Endodermal cell (in vitro differentiated cells): Measurements from ENCODE around the gene C1orf210. TPM values are rescaled to one million over a fixed set of nuclear protein-coding genes. Genes with fewer than 3 reads are reported as not detected.

Experiments
- DNase-seq: peaks from one replicate; pipeline ENCODE4 v3.0.0-alpha.2; 2017
- H3K27ac ChIP-seq: 2 replicates; pipeline ENCODE4 v1.5.1; 2013; ENCODE audit warnings: mild to moderate bottlenecking, low read depth, low read length, moderate library complexity
- H3K27me3 ChIP-seq: 2 replicates; pipeline ENCODE4 v1.6.1; 2013; ENCODE audit warnings: mild to moderate bottlenecking, low read length, moderate library complexity; ENCODE audit not compliant: insufficient read depth, control insufficient read depth, poor library complexity, severe bottlenecking
- H3K36me3 ChIP-seq: 2 replicates; pipeline ENCODE4 v1.7.0; 2013; ENCODE audit warnings: mild to moderate bottlenecking, low read length, moderate library complexity; ENCODE audit not compliant: control insufficient read depth, insufficient read depth
- H3K4me1 ChIP-seq: one replicate; pipeline ENCODE4 v1.7.0; 2013; ENCODE audit warnings: low read length; ENCODE audit not compliant: control insufficient read depth, insufficient read depth
- H3K4me3 ChIP-seq: 2 replicates; pipeline ENCODE4 v1.5.1; 2013; ENCODE audit warnings: mild to moderate bottlenecking, low read length, moderate library complexity
- H3K9ac ChIP-seq: 2 replicates; pipeline ENCODE4 v1.6.1; 2013; ENCODE audit warnings: mild to moderate bottlenecking, low read length, moderate library complexity; ENCODE audit not compliant: poor library complexity, severe bottlenecking; ENCODE audit errors: extremely low read depth
- H3K9me3 ChIP-seq: 2 replicates; pipeline ENCODE4 v1.6.1; 2013; ENCODE audit warnings: mild to moderate bottlenecking, low read length, moderate library complexity; ENCODE audit not compliant: control insufficient read depth
- H3K27ac Mint-ChIP-seq: 2 replicates; pipeline ENCODE4 v1.8.0; 2020; ENCODE audit warnings: mixed read lengths
- H3K27me3 Mint-ChIP-seq: 2 replicates; pipeline ENCODE4 v1.8.0; 2021; ENCODE audit warnings: mild to moderate bottlenecking, mixed read lengths; ENCODE audit not compliant: insufficient read depth
- H3K36me3 Mint-ChIP-seq: 2 replicates; pipeline ENCODE4 v1.8.0; 2020; ENCODE audit warnings: low read depth, mixed read lengths
- H3K4me1 Mint-ChIP-seq: 2 replicates; pipeline ENCODE4 v1.8.0; 2020; ENCODE audit warnings: mixed read lengths
- H3K4me3 Mint-ChIP-seq: 2 replicates; pipeline ENCODE4 v1.8.0; 2020; ENCODE audit warnings: mild to moderate bottlenecking, moderate library complexity, mixed read lengths
- H3K9me3 Mint-ChIP-seq: 2 replicates; pipeline ENCODE4 v1.8.0; 2020; ENCODE audit warnings: mild to moderate bottlenecking, mixed read lengths
- WGBS, 2 experiments: methylation state at CpG; one replicate each; pipeline versions ENCODE4 v1.1.5 to v1.1.7; 2013; ENCODE audit warnings: missing lambda C conversion rate in 2 of 2, mixed read lengths in 1 of 2; ENCODE audit not compliant: insufficient coverage in 1 of 2, insufficient read length in 1 of 2; 5-methylcytosine and 5-hydroxymethylcytosine counted together
- total RNA-seq, 2 donors: library from RNA; stranded (reverse); fragmentation: NEBNext Ultra II Directional in 1 of 2; extraction: Animal tissue kit (Norgen Biotek cat#: 25700) in 1 of 2; gene quantifications; 2 replicates in 1 of 2; 3 replicates in 1 of 2; pipeline ENCODE4 v1.2.1, GENCODE V29; 2021
- TF ChIP-seq, protein P1 (sequence below): fragments of 200-600 bp; sonication (generic); conservative IDR thresholded peaks from 2 replicates; pipeline ENCODE4 v1.5.0; 2021; ENCODE audit warnings: antibody characterized with exemption, mild to moderate bottlenecking

The C1orf210 gene
- total RNA-seq, 2 donors from 2014 or later: 9.7 to 17.9 TPM

DNA sequence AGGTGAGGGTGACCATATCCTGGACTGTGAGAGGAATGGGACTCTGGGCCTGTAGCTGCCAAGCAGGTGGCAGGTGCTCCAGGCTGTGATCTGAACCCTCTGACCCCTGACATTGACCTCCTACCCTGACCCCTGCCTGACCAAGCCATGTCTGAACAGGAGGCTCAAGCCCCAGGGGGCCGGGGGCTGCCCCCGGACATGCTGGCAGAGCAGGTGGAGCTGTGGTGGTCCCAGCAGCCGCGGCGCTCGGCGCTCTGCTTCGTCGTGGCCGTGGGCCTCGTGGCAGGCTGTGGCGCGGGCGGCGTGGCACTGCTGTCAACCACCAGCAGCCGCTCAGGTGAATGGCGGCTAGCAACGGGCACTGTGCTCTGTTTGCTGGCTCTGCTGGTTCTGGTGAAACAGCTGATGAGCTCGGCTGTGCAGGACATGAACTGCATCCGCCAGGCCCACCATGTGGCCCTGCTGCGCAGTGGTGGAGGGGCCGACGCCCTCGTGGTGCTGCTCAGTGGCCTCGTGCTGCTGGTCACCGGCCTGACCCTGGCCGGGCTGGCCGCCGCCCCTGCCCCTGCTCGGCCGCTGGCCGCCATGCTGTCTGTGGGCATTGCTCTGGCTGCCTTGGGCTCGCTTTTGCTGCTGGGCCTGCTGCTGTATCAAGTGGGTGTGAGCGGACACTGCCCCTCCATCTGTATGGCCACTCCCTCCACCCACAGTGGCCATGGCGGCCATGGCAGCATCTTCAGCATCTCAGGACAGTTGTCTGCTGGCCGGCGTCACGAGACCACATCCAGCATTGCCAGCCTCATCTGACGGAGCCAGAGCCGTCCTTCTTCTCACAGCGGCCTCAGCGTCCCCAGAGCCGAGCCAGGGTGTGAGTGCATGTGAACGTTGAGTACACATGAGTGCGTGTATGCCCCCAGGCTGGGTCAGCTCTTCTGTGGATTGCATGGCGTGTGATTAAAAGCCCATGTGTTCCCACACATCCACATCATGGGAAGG is 12.5 kb downstream of the C1orf210 start:
- H3K4me3 ChIP-seq: no peak overlapping the region
- H3K27me3 Mint-ChIP-seq: peaks cover 3% of the 10 kb centered on the region
- no peaks in the 10 kb centered on the region for H3K9me3 Mint-ChIP-seq
- H3K36me3 Mint-ChIP-seq: peaks cover 15% of the 10 kb centered on the region
- H3K4me3 Mint-ChIP-seq: no peak overlapping the region
- no peak overlapping the region for H3K27ac ChIP-seq
- peak; percentile 21 for DNase-seq
- no peaks in the 10 kb centered on the region for H3K27me3 ChIP-seq
- WGBS, 2 experiments: 94 to 95% methylated on average over 43 to 46 of the region's 46 CpGs
- H3K36me3 ChIP-seq: no peaks in the 10 kb centered on the region
- no peak overlapping the region for H3K27ac Mint-ChIP-seq
- TF ChIP-seq, protein P1, sequence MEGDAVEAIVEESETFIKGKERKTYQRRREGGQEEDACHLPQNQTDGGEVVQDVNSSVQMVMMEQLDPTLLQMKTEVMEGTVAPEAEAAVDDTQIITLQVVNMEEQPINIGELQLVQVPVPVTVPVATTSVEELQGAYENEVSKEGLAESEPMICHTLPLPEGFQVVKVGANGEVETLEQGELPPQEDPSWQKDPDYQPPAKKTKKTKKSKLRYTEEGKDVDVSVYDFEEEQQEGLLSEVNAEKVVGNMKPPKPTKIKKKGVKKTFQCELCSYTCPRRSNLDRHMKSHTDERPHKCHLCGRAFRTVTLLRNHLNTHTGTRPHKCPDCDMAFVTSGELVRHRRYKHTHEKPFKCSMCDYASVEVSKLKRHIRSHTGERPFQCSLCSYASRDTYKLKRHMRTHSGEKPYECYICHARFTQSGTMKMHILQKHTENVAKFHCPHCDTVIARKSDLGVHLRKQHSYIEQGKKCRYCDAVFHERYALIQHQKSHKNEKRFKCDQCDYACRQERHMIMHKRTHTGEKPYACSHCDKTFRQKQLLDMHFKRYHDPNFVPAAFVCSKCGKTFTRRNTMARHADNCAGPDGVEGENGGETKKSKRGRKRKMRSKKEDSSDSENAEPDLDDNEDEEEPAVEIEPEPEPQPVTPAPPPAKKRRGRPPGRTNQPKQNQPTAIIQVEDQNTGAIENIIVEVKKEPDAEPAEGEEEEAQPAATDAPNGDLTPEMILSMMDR: no peak
- H3K9ac ChIP-seq: no peak overlapping the region
- H3K9me3 ChIP-seq: no peaks in the 10 kb centered on the region
- H3K4me1 ChIP-seq: no peaks in the 10 kb centered on the region
- peaks cover 27% of the 10 kb centered on the region for H3K4me1 Mint-ChIP-seq

GRCh38 chr1:43272161-43272560 is 13.2 kb downstream of the C1orf210 start:
- no peak overlapping the region for H3K27ac ChIP-seq
- Mint-ChIP-seq H3K9me3 (no peaks in the 10 kb centered on the region), H3K27ac (no peak overlapping the region), H3K4me3 (peak overlapping the region; percentile 72), H3K27me3 (peaks cover 8% of the 10 kb centered on the region), H3K36me3 (peaks cover 12% of the 10 kb centered on the region), H3K4me1 (peaks cover 26% of the 10 kb centered on the region)
- no peaks in the 10 kb centered on the region for H3K27me3 ChIP-seq
- H3K9ac ChIP-seq: no peak overlapping the region
- no peak overlapping the region for H3K4me3 ChIP-seq
- no peaks in the 10 kb centered on the region for H3K36me3 ChIP-seq
- 91 to 95% methylated on average over 6 to 9 of the region's 9 CpGs for WGBS, 2 experiments
- no peaks in the 10 kb centered on the region for H3K4me1 ChIP-seq
- no peaks in the 10 kb centered on the region for H3K9me3 ChIP-seq
- DNase-seq: peak; percentile 26
- TF ChIP-seq, protein P1: no peak

GRCh38 chr1:43271186-43272118 is 13.9 kb downstream of the C1orf210 start:
- H3K27me3 Mint-ChIP-seq: peaks cover 12% of the 10 kb centered on the region
- peaks cover 19% of the 10 kb centered on the region for H3K4me1 Mint-ChIP-seq
- Histone ChIP-seq H3K36me3 (no peaks in the 10 kb centered on the region), H3K27ac (no peak overlapping the region), H3K4me3 (no peak overlapping the region), H3K4me1 (no peaks in the 10 kb centered on the region), H3K27me3 (no peaks in the 10 kb centered on the region), H3K9ac (no peak overlapping the region), H3K9me3 (no peaks in the 10 kb centered on the region)
- H3K9me3 Mint-ChIP-seq: peaks cover 4% of the 10 kb centered on the region
- H3K4me3 Mint-ChIP-seq: peak overlapping the region; percentile 72
- H3K36me3 Mint-ChIP-seq: peaks cover 12% of the 10 kb centered on the region
- 74 to 78% methylated on average over 10 to 12 of the region's 12 CpGs for WGBS, 2 experiments
- H3K27ac Mint-ChIP-seq: peak overlapping the region; percentile 93
- peak; percentile 70 for DNase-seq
- TF ChIP-seq, protein P1: no peak
